SK-N-SH (cell line): ENCODE data around the gene ZSWIM3. TPM values are rescaled to one million over a fixed set of nuclear protein-coding genes. Genes with fewer than 3 reads are reported as not detected.

Experiments used
- CTCF ChIA-PET: fragments of 300-600, 350-600 bp; formaldehyde crosslinking; extraction: SDS; loops from one replicate; lab custom pipeline; 2021; lab: Yijun Ruan, JAX
- POLR2A ChIA-PET: fragments of 350-600 bp; sonication (Branson Sonifier 250); formaldehyde crosslinking; extraction: SDS; loops from one replicate; lab custom pipeline; 2020; ENCODE audit warnings: antibody characterized with exemption, inconsistent platforms; lab: Yijun Ruan, JAX
- DNase-seq: peaks from one replicate; pipeline ENCODE4 v3.0.0; 2012
- H2AFZ ChIP-seq: fragments of 200-600 bp; sonication (generic); 2 replicates; pipeline ENCODE4 v1.8.1; 2016; ENCODE audit warnings: antibody characterized with exemption, mild to moderate bottlenecking, low read depth
- H3F3A ChIP-seq: fragments of 200-600 bp; sonication (generic); replicated peaks from 2 replicates; pipeline ENCODE3; 2016; ENCODE audit warnings: antibody characterized with exemption, mild to moderate bottlenecking; ENCODE audit not compliant: insufficient read depth
- H3K27ac ChIP-seq, 2 experiments: fragments of 200-500 bp in 1 of 2; fragments of 200-600 bp in 1 of 2; sonication (Bioruptor generic) in 1 of 2; sonication (generic), shearing (Covaris generic) in 1 of 2; 2 replicates each; pipeline versions ENCODE4 v1.5.1 to v1.6.1; 2014 to 2016; ENCODE audit warnings: low read depth in 2 of 2, inconsistent platforms in 1 of 2, low read length in 1 of 2, mild to moderate bottlenecking in 1 of 2, mixed read lengths in 1 of 2
- H3K27me3 ChIP-seq: fragments of 200-600 bp; sonication (generic), shearing (Covaris generic); 2 replicates; pipeline ENCODE4 v1.6.1; 2016; ENCODE audit warnings: mixed run types; ENCODE audit not compliant: insufficient read depth
- H3K36me3 ChIP-seq, 2 experiments: fragments of 200-500 bp in 1 of 2; fragments of 200-600 bp in 1 of 2; sonication (Bioruptor generic) in 1 of 2; sonication (generic) in 1 of 2; replicated peaks in 1 of 2; 2 replicates each; pipeline versions ENCODE3 to v1.5.1; 2014 to 2016; ENCODE audit warnings: low read length in 1 of 2, mild to moderate bottlenecking in 1 of 2; ENCODE audit not compliant: insufficient read depth in 2 of 2, control insufficient read depth in 1 of 2
- H3K4me1 ChIP-seq, 2 experiments: fragments of 200-500 bp in 1 of 2; fragments of 200-600 bp in 1 of 2; sonication (Bioruptor generic) in 1 of 2; sonication (generic), shearing (Covaris generic) in 1 of 2; 2 replicates each; pipeline versions ENCODE4 v1.5.1 to v1.6.1; 2014 to 2016; ENCODE audit warnings: low read depth in 1 of 2, low read length in 1 of 2, mixed run types in 1 of 2; ENCODE audit not compliant: insufficient read depth in 2 of 2, control insufficient read depth in 1 of 2
- H3K4me2 ChIP-seq: fragments of 200-600 bp; sonication (generic), shearing (Covaris generic); 2 replicates; pipeline ENCODE4 v1.6.1; 2017; ENCODE audit warnings: mixed run types
- H3K4me3 ChIP-seq, 2 experiments: fragments of 200-500 bp in 1 of 2; fragments of 200-600 bp in 1 of 2; sonication (Bioruptor generic) in 1 of 2; sonication (generic), shearing (Covaris generic) in 1 of 2; 2 replicates each; pipeline versions ENCODE4 v1.5.1 to v1.8.1; 2014 to 2016; ENCODE audit warnings: low read depth in 2 of 2, inconsistent platforms in 1 of 2, low read length in 1 of 2, mild to moderate bottlenecking in 1 of 2, mixed read lengths in 1 of 2, moderate library complexity in 1 of 2
- H3K79me2 ChIP-seq: fragments of 200-600 bp; sonication (generic); 2 replicates; pipeline ENCODE4 v1.8.1; 2017; ENCODE audit warnings: mild to moderate bottlenecking; ENCODE audit not compliant: insufficient read depth
- H3K9ac ChIP-seq: fragments of 200-600 bp; sonication (generic); 2 replicates; pipeline ENCODE4 v1.6.1; 2017; ENCODE audit warnings: mixed run types
- H3K9me2 ChIP-seq: fragments of 200-600 bp; sonication (generic); 2 replicates; pipeline ENCODE4 v1.6.1; 2017; ENCODE audit warnings: mixed run types
- H3K9me3 ChIP-seq: fragments of 200-600 bp; sonication (generic); 2 replicates; pipeline ENCODE4 v1.6.1; 2017; ENCODE audit warnings: mixed run types, mild to moderate bottlenecking, moderate library complexity
- H4K20me1 ChIP-seq: fragments of 200-600 bp; sonication (generic); 2 replicates; pipeline ENCODE4 v1.6.1; 2017; ENCODE audit warnings: mild to moderate bottlenecking, mixed run types; ENCODE audit not compliant: insufficient read depth
- EP300 ChIP-seq, 2 experiments: IDR thresholded peaks; 2 replicates each; pipeline versions ENCODE4 v1.4.0 to v1.6.1; 2012; ENCODE audit warnings: borderline replicate concordance in 1 of 2, low read depth in 1 of 2, low read length in 1 of 2
- EZH2phosphoT487 ChIP-seq: fragments of 200-600 bp; sonication (generic); IDR thresholded peaks from 2 replicates; pipeline ENCODE4 v1.6.1; 2017; ENCODE audit warnings: low read depth, mixed run types, mild to moderate bottlenecking, antibody characterized with exemption, moderate library complexity, borderline replicate concordance
- FOXJ3 ChIP-seq: sonication (generic); formaldehyde crosslinking; IDR thresholded peaks from 2 replicates; pipeline ENCODE4 v1.5.1; 2020; ENCODE audit warnings: mild to moderate bottlenecking, missing genetic modification reagents
- MEF2A ChIP-seq: IDR thresholded peaks from 2 replicates; pipeline ENCODE4 v1.4.0; 2012; ENCODE audit warnings: low read depth, borderline replicate concordance
- MXI1 ChIP-seq: IDR thresholded peaks from 2 replicates; pipeline ENCODE4 v1.6.1; 2012; ENCODE audit warnings: mild to moderate bottlenecking, low read depth, low read length, improper control_type of control experiment
- POLR2AphosphoS5 ChIP-seq: IDR thresholded peaks from 2 replicates; pipeline ENCODE4 v1.6.1; 2012; ENCODE audit warnings: low read depth, low read length
- RAD21 ChIP-seq: IDR thresholded peaks from 2 replicates; pipeline ENCODE4 v1.6.1; 2012; ENCODE audit warnings: mild to moderate bottlenecking, low read length
- RFX5 ChIP-seq: IDR thresholded peaks from 2 replicates; pipeline ENCODE4 v1.6.1; 2012; ENCODE audit warnings: mild to moderate bottlenecking, improper control_type of control experiment, low read length
- RXRA ChIP-seq: IDR thresholded peaks from 2 replicates; pipeline ENCODE4 v1.4.0; 2012; ENCODE audit warnings: low read depth, mild to moderate bottlenecking, borderline replicate concordance
- TCF12 ChIP-seq: IDR thresholded peaks from 2 replicates; pipeline ENCODE4 v1.4.0; 2012
- WGBS: methylation state at CpG from one replicate; pipeline ENCODE4 v1.1.6; 2017; ENCODE audit warnings: low lambda C conversion rate; 5-methylcytosine and 5-hydroxymethylcytosine counted together
- polyA plus RNA-seq, 3 experiments: library from polyadenylated mRNA; depleted of rRNA; stranded (reverse); fragments of >200 nt; gene quantifications; 2 replicates each; pipeline ENCODE4 v1.2.3, GENCODE V29; 2012
- TF ChIP-seq, protein P1 (sequence below): fragments of 150-350 bp; IDR thresholded peaks from 2 replicates; pipeline ENCODE4 v1.6.1; 2017; ENCODE audit warnings: antibody characterized with exemption, low read length, low read depth, borderline replicate concordance
- TF ChIP-seq, protein P2 (sequence below): fragments of 150-350 bp; IDR thresholded peaks from 2 replicates; pipeline ENCODE4 v1.6.1; 2016; ENCODE audit warnings: mild to moderate bottlenecking, low read depth, low read length
- TF ChIP-seq, protein P3 (sequence below): IDR thresholded peaks from 2 replicates; pipeline ENCODE4 v1.4.0; 2012; ENCODE audit warnings: low read depth, borderline replicate concordance

Gene ZSWIM3
- polyA plus RNA-seq, 1 of the 3 experiments (the other 2 are of a cell fraction), result 2.3 TPM

- Histone ChIP-seq H2AFZ (no peak overlapping the region), H3K9me2 (no peaks in the 10 kb centered on the region), H3K4me1 (peaks cover 0 to 8% of the 10 kb centered on the region in 2 experiments; a peak in 1 of 4 replicates), H3F3A (peaks cover 9% of the 10 kb centered on the region), H3K9me3 (no peaks in the 10 kb centered on the region), H3K9ac (no peak overlapping the region), H3K4me3 (no peak overlapping the region), H4K20me1 (no peaks in the 10 kb centered on the region), H3K36me3 (no peaks in the 10 kb centered on the region), H3K4me2 (no peak overlapping the region), H3K27ac (no peak overlapping the region), H3K79me2 (no peaks in the 10 kb centered on the region), H3K27me3 (no peaks in the 10 kb centered on the region)
- WGBS, result 81% methylated on average over 21 of the region's 21 CpGs
- POLR2A ChIA-PET, result interaction anchor here (0.7 to 2.5 kb wide), 2 partner anchors 9 to 14 kb away, joined by 3 to 11 read pairs; partner anchors contain the start of gene PCIF1
- TF ChIP-seq RAD21, result no peak
- TF ChIP-seq, protein P1, sequence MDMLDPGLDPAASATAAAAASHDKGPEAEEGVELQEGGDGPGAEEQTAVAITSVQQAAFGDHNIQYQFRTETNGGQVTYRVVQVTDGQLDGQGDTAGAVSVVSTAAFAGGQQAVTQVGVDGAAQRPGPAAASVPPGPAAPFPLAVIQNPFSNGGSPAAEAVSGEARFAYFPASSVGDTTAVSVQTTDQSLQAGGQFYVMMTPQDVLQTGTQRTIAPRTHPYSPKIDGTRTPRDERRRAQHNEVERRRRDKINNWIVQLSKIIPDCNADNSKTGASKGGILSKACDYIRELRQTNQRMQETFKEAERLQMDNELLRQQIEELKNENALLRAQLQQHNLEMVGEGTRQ, result no peak
- no peak for TF ChIP-seq EZH2phosphoT487
- no peak for TF ChIP-seq MXI1
- TF ChIP-seq MEF2A, result no peak
- no peak for TF ChIP-seq RFX5
- no peak for TF ChIP-seq TCF12
- TF ChIP-seq EP300 (IDR thresholded peaks at IDR 0.05; ENCODE audit: borderline replicate concordance in 1 of 2, low read depth in 1 of 2, low read length in 1 of 2), result no peak
- TF ChIP-seq RXRA, result no peak
- TF ChIP-seq, protein P2, sequence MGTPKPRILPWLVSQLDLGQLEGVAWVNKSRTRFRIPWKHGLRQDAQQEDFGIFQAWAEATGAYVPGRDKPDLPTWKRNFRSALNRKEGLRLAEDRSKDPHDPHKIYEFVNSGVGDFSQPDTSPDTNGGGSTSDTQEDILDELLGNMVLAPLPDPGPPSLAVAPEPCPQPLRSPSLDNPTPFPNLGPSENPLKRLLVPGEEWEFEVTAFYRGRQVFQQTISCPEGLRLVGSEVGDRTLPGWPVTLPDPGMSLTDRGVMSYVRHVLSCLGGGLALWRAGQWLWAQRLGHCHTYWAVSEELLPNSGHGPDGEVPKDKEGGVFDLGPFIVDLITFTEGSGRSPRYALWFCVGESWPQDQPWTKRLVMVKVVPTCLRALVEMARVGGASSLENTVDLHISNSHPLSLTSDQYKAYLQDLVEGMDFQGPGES, result no peak
- TF ChIP-seq FOXJ3 (CRISPR knock-in tag), result no peak
- TF ChIP-seq POLR2AphosphoS5, result no peak
- TF ChIP-seq, protein P3, sequence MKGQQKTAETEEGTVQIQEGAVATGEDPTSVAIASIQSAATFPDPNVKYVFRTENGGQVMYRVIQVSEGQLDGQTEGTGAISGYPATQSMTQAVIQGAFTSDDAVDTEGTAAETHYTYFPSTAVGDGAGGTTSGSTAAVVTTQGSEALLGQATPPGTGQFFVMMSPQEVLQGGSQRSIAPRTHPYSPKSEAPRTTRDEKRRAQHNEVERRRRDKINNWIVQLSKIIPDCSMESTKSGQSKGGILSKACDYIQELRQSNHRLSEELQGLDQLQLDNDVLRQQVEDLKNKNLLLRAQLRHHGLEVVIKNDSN, result no peak
- DNase-seq, result no peak
- CTCF ChIA-PET, result interaction anchor here (0.9 kb wide), 1 partner anchor 11 kb away, joined by 3 read pairs; no protein-coding TSS in a partner anchor
Observed at GRCh38 chr20:45924391-45925261, 67.2 kb downstream of the ZSWIM3 start.
